Measurements from ENCODE around the gene EPHX1. TPM values are rescaled to one million over a fixed set of nuclear protein-coding genes. Genes with fewer than 3 reads are reported as not detected.

EPHX1 gene
- total and polyA plus RNA-seq, 2 of the 8 experiments (the other 6 are each of a cell fraction or from before 2014, with no cell fraction given): 45.3 to 79.1 TPM

- TF ChIP-seq GTF2F1 (IDR thresholded peaks at IDR 0.05; ENCODE audit: borderline replicate concordance, low read depth, low read length) (no peak), KDM1A (IDR thresholded peaks at IDR 0.05; ENCODE audit: borderline replicate concordance, low read length) (no peak), NANOG (IDR thresholded peaks at IDR 0.05; ENCODE audit: insufficient read depth, low read depth, low read length, poor library complexity, severe bottlenecking) (no peak), MAFK (IDR thresholded peaks at IDR 0.05; ENCODE audit: low read depth, low read length) (no peak), ASH2L (IDR thresholded peaks at IDR 0.05; ENCODE audit: low read length) (no peak), TCF12 (IDR thresholded peaks at IDR 0.05; ENCODE audit: low read depth, low read length) (no peak), SIRT6 (IDR thresholded peaks at IDR 0.05; ENCODE audit: low read length) (no peak)
Observed at GRCh38 chr1:225857256-225857655, 47.3 kb downstream of the EPHX1 start (continued).
